HG03520 (cell line): ENCODE results near the gene MSH6.
"Not testable (repeated sequence)": the region's sequence is repeated elsewhere in the genome, so short reads cannot be mapped to it uniquely, and the experiment has no call there.

ENCODE experiments used
- ATAC-seq: cut with Tn5 transposase; IDR thresholded peaks from one replicate; pipeline ENCODE4 v1.9.1; 2021; ENCODE audit warnings: mild to moderate bottlenecking, moderate library complexity; ENCODE audit not compliant: unreplicated experiment

The MSH6 gene

GRCh38 chr2:47843407-47843806, 60.5 kb downstream of the MSH6 start:
- no peak for ATAC-seq

DNA sequence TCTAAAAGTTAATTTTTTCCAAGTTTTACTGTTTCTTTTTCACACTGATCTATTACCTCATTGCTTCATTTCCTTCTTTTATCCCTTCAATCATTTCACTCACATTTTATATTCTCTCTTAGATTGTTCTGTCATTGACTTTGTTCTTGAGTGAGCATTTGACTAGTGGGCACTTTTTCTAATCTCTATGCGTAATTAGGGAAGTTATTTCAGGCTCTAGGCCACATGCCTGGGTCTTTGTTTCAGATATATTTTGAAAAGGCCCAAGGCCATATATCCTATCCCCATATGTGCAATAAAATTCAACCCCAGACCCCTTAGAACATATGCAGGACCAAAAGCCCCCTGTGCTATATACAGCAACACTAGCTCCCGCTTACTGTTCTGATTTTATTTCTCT, 61.2 kb downstream of the MSH6 start:
- no peak for ATAC-seq

- ATAC-seq, result no peak
Measured at GRCh38 chr2:47849368-47849767, 66.4 kb downstream of the MSH6 start.

DNA sequence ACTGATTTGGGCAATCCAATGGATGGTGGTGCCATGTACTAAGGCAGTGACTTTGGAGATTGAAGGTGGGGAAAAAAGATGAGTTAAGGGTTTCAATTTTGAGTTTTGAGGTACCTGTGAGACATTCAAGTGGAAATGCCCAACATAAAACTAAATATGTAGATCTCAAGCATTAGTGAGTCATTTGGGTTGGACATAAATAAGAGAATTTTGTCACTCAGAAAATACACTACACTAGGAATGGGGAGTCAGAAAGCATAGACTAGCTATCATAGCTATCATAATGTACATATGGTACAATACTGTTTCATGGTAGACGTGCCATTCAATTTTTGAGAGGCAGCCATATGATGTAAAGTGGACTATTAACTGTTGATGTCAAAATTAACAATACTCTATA, 67.3 kb downstream of the MSH6 start:
- ATAC-seq, result no peak

DNA sequence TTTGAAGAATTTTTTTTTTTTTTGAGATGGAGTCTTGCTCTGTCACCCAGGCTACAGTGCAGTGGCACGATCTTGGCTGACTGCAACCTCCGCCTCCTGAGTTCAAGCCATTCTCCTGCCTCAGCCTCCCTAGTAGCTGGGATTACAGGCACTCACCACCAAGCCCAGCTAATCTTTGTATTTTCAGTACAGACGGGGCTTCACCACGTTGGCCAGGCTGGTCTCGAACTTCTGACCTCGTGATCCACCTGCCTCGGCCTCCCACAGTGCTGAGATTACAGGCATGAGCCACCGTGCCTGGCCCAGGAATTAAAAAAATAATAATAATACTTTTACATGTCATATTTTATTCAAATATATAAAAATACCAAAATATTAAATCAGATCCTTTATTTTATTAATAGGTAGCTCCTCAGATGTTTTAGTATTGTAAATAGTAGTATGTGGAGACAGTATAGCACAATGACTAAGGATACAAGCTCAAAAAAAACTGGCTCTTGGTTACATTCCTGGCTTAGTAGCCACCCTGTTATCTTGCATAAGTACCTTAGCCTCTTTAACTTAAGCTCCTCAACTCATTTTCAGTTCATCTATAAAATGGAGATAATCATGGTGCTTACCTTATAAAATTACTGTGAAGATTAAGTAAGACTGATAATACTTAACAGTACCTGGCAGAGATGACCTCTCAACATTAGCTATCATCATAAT, 70.3 kb downstream of the MSH6 start:
- not testable (repeated sequence) for ATAC-seq
